GM18499 (cell line): ENCODE data around the gene OXT.
"Not testable (repeated sequence)": the region's sequence is repeated elsewhere in the genome, so short reads cannot be mapped to it uniquely, and the experiment has no call there.

Experiments used
- ATAC-seq: cut with Tn5 transposase; IDR thresholded peaks from one replicate; pipeline ENCODE4 v1.9.1; 2021; ENCODE audit warnings: moderate number of reproducible peaks; ENCODE audit not compliant: insufficient read depth, unreplicated experiment

OXT gene

DNA sequence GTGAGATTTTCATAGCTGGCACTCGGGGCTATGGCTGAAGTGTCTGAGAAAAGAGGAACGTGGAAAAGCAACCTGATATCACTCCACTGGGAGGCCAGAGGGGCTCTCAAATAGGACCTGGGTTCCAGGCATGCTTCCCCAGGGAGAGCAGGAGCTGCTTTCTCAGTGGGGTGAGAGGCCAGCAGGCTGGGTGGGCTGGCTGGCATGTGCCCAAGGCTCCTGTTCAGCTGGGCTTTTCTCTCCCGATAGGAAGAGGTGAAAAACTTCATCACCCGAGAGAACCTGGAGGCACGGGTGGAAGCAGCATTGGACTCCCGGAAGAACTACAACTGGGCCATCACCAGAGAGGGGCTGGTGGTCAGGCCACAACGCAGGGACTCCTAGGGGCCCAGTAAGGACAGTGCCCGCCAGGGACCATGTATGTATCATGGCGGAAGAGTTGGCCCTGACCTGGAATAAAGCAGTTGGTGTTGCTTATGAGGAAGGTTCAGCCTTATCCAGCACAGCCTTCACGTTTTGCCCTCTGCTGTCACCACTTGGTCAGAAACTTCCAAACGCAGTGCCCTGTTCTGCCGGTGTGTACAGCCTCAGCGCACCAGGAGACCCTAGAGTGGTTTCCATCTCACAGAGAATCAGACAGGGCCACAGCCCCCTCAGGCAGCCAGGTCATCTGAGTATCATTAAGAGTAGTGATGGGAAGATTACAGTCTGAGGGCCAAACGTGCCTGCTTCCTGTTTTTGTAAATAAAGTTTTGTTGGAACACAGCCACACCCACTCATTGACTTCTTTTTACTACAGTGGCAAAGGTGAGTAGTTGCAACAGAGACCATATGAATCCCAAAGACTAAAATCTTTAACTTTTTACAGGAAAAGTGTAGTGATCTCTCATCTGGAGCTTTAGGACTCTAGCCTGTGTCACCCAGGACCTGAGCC is 23.7 kb upstream of the OXT start:
- no peak for ATAC-seq

DNA sequence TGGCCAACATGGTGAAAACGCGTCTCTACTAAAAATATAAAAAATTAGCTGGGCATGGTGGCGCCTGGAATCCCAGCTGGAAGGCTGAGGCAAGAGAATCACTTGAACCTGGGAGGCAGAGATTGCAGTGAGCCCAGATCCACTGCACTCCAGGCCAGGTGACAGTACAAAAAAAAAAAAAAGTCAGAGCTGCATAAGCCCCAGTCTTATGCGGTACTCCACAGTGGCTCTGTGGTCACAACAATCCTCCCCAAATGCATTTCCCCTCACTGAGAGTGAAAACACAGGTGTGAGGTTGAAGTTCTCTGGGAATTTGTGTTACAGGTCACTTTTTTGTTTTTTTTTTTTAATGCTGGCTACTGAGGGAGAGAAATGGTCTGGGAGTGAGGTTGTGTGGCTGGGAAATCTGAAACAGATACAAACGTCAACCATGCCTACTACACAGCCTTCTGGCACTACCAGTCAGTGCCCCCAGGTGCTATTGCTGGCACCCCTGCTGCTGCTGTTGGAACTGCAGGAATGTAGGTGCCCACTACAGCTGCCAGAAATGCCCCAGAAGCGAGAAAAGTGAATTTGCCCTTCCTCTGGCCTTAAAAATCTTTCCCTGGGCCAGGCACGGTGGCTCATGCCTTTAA is 19.9 kb upstream of the OXT start:
- no peak for ATAC-seq

DNA sequence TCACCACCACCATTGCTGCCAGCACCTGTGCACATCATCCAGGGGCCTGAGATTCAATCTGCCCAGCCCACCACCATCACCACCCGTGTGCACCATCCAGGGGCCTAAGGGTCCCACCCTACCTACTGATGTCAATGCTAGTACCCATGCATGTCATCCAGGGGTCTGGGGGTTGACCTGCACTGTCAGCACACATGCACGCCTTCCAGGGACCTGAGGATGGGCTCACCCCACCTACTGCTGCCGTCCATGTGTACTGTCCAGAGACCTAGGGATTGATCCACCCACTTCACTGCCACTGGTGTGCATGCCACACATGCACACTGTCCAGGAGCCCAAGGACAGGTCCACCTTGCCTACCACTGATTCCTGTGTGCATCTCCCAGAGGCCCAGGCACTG is 11.9 kb upstream of the OXT start:
- ATAC-seq: no peak

DNA sequence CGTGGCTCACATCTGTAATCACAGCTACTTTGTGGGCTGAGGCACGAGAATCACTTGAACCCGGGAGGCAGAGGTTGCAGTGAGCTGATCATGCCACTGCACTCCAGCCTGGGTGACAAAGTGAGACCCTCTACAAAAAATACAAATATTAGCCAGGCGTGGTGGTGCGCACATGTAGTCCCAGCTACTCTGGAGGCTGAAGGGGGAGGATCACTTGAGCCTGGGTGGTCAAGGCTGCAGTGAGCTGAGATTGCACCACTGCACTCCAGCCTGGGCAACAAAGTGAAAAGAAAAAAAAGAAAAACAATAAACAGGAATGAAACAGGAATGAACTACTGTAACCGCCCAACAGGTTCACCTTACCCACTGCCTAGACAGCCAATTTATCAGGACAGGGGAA is 7.3 kb upstream of the OXT start:
- ATAC-seq: not testable (repeated sequence)

DNA sequence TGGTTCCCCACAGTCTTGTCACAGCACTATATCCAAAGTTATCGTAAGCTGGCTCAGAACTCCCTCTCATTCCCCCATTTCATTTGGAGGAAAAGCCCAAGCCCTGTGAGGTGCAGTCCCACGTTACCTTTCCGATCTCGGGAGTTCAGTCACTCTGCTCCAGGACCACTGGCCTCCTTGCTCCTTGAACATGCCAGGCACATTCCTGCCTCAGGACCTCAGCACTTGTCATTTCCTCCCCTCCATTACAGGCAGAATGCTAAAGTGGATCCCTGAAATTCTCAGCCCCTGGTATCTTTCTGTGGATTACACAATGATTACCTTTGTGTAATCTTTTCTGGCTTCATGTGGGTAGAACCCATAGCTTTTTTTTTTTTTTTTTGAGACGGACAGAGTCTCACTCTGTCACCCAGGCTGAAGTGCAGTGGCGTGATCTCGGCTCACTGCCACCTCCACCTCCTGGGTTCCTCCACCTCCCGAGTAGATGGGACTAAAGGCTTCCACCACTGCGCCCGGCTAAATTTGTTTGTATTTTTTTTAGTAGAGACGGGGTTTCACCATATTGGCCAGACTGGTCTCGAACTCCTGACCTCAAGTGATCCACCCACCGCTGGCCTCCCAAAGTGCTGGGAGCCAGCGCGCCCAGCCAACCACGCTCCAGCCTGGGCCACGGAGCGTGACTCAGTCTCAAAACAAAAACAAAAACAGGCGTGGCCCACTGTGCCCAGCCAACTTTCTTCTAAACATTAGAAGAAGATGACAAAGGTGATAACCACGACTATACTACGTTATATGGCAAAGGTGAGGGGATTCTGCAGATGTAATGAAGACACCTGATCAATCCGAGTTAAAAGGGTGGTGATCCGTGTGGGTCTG is 4.0 kb upstream of the OXT start:
- ATAC-seq: no peak

DNA sequence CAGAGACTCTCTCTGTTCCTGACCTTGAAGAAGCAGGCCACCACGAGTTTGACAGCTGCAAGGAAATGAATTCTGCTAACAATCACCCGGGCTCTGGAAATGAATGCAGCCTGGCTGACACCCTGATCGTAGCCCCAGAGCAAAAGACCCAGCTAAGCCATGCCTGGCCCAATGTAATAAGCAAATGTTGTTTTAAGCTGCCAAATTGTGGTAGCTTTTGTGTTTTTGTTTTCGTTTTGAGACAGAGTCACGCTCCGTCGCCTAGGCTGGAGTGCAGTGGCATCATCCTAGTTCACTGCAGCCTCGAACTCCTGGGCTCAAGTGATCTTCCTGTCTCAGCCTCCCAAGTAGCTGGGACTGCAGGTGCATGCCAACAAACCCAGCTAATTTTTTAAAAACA is 3.3 kb upstream of the OXT start:
- ATAC-seq: no peak

DNA sequence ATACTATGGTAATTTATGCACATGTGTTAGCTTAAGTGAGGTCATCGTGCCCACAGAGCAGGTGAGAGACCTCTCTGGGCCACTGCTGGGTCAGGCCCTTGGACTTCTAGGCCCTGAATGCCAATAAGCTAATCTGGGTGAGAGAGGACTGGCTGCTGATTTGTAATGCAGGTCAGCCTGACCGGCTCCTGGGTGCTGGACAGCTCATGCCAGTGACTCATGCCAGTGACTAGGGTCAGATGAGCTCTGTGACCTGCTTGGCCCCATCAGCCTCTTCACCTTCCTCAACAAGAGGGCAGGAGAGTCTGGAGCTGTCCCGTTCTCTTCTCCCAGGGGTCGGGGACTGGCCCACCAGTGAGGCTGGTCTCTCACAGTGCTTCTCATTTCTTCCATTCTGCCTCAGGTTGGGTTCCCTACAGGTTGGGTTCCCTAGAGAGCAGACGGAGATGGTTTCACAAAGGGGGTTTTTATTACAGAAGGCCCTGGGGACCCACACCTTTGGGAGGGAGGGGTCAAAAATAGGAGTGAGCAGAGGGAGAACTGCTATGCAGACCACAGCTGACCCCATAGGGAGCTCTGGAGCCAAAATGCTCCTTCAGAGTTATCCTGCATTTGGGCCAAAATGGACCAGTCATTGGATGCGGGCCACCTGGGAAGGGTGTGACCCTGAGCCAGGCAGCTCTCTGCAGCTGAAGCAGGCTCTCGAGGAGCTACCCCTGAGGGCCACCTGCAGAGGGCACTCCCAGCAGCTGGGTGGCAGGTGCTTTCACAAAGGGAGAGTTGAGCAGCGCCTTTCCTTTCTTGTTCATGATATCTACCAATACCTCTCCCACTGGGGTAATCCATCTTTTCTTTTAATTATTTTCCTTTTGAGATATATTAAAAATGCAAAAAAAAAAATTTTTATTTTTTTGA is 2.2 kb upstream of the OXT start:
- ATAC-seq: no peak

DNA sequence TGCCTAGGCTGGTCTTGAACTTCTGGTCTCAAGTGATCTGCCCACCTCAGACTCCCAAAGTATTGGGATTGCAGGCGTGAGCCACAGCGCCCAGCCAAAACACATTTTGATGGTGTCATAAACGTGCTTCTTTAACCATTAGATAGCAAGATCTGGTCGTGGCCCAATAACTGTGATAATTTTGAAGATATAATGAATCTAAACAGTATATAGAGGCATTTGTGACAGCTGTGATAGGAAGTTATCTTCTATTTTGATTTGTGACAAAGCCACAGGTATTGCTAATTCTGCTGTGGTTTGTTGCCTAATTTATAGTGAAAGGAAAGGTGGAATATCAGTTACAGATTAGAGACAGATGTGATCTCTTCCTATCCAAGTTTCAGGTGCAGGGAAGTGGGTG is 695 bp upstream of the OXT start:
- no peak for ATAC-seq

DNA sequence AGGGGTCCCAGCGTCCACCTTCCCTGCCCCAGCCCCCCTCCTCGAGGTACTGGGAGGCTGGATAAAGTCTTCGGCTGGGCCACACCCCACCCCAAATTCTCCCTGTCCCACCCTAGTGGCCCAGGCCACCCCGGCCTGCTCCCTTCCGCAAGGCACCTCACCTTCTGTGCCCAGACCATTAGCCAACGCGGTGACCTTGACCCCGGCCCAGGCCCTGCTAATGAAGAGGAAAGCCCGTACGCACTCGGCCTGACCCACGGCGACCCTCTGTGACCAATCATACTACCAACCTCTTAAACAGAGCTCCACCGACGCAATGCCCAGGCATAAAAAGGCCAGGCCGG is 182 bp upstream of the OXT start:
- no peak for ATAC-seq

DNA sequence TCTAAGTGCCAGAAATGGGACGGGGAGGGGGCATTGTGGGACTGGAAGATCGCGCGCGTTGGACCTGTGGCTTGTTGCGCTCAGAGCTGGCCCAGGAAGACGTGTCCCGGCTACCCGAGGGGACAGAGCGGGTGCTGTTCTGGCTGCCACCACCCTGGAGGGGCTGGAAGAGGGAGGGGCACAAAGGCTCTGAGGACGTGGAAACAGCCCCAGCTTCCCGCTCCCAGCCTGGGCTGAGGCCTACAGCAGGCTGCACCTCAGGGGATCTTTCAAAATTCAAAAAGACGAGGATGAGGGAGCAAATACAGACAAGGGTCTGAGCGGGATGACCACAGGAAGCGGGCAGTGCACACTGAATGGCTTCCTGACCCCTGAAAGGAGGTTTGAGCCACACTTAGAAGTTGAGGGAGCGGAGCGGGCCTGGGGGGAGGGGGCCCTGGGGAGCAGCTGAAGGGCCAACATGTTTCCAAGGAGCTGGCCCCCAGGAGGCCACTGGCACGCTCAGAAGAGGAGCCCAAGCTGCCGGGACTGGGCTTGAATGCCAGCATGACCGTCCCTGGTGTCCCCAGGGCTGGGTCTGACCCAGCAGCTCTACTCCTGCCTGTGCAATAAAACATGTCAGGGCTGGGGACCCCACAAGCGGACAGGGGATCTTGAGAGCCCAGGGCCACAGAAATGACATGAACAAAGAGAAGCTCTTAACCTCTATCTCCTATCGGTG is 1.3 kb downstream of the OXT start:
- ATAC-seq: no peak

DNA sequence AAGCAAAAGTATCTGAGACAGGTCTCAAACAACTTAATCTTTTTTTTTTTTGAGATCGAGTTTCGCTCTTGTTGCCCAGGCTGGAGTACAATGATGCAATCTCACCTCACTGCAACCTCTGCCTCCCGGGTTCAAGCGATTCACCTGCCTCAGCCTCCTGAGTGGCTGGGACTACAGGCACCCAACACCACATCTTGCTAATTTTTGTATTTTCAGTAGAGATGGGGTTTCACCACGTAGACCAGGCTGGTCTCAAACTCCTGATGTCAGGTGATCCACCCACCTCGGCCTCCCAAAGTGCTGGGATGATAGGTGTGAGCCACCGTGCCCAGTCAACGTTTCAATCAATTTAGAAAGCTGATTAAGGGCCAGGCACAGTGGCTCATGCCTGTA is 1.8 kb downstream of the OXT start:
- not testable (repeated sequence) for ATAC-seq

DNA sequence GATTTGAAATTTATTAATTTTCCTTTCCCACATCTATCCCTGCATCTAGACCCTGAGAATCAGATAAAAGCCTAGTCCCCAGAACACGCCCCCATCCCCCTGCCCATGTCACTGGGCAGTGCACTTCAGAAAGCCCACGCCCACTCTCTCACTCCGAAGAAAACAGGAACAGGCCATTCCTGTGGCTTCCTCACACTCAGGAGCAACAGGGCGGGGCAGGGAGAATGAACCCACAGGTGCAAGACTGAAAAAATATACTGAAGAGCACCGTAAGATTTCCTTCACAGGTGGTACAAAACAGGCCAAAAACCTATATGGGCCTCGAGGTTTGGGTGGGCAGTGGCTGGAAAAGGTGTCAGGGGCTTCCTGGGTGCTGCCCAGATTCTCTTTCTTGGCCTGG is 3.4 kb downstream of the OXT start:
- no peak for ATAC-seq

DNA sequence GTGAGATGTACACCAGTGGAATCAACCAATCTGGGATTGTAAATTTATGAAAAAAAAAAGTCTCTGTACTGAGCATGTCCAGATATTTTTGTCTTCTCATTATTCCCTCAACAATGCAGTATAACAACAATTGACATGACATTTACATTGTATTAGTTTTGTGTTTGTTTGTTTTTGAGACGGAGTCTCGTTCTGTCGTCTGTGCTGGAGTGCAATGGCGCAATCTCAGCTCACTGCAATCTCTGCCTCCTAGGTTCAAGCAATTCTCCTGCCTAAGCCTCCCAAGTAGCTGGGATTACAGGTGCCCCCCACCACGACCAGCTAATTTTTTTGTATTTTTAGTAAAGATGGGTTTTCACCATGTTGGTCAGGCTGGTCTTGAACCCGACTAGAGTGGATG is 3.9 kb downstream of the OXT start:
- not testable (repeated sequence) for ATAC-seq

DNA sequence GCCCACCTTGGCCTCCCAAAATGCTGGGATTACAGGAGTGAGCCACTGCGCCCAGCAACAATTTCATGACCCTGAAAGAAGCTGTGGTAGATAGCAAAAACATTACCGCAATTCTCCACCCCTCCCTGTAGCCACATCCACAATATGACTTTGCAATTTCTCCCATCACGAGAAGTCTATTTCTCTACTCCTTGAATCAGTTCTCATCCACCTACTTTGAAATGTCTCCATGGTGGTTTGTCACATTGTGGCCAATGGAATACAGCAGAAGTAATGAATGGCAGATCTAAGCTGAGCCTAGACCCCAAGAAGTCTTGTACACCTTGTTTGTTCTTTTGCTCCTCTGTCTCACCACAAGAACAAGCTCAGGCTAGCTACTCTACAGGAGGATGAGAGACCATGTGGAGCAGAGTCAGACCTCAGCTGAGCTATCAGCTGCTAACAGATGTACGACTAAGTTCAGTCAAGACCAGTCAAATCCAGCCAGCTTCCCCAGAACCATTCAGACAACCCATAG is 6.3 kb downstream of the OXT start:
- ATAC-seq: no peak

DNA sequence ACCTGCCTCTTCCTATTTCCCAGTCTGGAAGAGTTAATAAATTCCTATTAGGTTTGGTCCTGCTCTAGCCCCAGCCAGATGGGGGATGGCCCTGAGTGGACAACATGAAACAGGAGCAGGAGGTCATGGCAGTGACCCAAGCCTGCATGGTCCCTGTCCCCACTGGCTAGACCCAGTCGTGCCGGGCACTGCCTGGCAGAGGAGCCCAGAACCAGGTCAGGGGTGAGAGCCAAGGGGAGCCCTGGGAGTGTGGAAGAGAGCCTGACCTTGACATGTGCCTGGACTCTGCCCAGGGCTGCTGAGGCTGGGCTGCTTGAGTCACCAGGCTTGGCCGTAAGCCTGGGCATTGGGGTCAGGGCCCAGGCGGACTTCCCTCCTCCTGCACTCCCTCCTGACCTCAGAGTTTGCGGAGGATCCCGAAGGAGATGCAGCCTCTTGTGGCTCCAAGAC is 9.5 kb downstream of the OXT start:
- ATAC-seq: no peak

DNA sequence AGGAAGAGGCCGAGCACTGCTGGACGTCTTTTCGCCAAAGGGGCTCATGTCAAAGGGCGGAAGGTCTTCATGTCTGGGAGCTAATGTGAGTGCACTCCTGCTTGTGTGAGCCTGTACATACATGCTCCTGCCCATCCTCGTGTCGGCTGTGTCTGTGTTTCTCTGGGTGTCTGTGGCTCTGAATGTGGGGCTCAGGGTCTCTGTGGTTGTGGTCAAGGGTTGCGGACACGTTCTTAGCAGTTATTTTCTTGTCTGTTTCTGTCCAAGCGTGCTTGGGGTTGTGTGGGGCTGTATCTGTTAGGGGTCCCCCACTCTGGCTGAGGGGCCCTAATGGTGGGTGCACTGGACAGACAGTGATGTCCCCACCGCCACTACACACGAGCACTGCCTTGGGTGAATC is 10.2 kb downstream of the OXT start:
- ATAC-seq: no peak

DNA sequence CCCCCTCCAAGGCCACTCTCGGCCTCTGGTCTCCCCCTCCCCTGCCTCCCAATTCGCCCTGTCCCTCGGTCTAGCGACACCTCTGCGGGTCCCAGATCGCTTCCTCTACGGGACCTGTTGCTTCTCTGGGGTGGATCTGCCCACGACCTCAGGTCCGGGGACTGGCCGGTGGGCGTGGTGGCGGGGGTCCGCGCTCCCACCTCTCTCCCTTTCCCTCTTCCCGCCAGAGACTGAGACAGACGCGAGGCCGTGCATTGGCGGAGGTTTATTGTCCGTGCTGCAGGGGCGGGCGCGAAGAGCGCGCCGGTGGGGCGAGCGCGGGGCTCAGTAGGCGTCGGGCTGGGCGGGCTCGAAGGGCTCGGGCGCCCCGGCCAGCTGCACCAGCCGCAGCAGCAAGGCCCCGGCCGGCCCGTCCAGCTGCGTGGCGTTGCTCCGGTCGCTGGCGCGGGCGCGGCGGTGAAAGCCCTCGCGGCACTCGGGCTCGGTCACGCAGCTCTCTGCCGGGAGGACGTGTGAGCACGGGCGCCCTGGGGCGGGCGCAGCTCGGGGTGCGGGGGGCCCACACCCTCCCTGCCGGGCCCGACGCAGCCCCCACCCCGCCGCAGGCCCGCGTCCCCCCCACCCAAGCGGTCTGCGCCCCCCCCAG is 11.0 kb downstream of the OXT start:
- ATAC-seq: no peak
